ENCODE results near the gene SERPINI1. TPM values are rescaled to one million over a fixed set of nuclear protein-coding genes. Genes with fewer than 3 reads are reported as not detected.

The SERPINI1 gene
- total RNA-seq, 1 donor from 2014 or later = 10.6 TPM

DNA sequence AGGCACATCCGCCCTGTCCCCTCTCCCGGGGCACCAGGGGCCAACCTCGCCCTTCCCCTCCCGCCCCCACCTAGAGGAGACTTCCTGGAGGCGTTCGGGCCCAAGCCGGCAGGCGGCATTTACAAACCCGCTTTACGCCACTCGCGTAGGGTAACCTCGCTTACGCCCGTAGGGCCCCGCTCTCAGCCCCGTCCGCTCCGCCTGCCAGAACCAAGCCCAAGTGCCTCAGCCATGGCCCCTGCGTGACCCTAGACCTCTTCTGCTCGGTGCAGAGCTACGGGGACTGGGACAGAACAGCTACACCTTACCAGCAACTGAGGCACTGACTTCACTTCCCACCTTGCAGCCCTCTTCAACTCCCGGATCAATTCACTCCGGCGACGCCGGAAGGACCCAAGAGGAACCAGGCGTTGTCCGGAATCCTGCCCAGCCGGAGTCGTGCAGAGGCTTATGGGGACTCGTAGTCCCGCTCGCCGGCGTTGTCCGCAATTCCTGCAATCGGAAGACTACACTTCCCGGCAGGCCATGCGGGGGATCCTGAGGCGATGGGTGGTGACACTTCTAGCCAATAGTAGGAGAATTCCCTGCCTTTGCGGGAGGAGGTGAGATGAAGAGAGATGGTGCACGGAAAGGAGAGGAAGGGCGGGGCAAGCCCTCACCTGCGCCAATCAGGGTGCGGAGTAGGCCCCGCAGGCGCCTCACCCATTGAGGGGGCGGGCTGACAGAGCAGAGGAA lies 856 bp upstream of the SERPINI1 start, which contains the start of gene PDCD10:
PDCD10 (minus strand) TSS at position 395 of the 735 bp plus-strand sequence. CDS start 14,735 bp downstream, outside the sequence.
- intact Hi-C loops (cut with micrococcal nuclease) = no loop called here

GRCh38 chr3:167736264-167736787 lies 805 bp downstream of the SERPINI1 start:
- DNase-seq = no peak
- intact Hi-C loops (cut with micrococcal nuclease) = no loop called here
- peak overlapping the region; percentile 96 for H3K27ac ChIP-seq (replicated peaks)

More for the DNA sequence above, 856 bp upstream of the SERPINI1 start, which contains the start of gene PDCD10:
- H3K4me1 ChIP-seq = peaks cover 71% of the 10 kb centered on the region
- H3K4me3 ChIP-seq = peak within 1 kb of the TSS; percentile 96
- H3K27ac ChIP-seq (replicated peaks) = peak within 1 kb of the TSS; percentile 96
- H3K36me3 ChIP-seq = no peaks in the 10 kb centered on the region
- H3K27me3 ChIP-seq (ENCODE audit: low read depth) = no peaks in the 10 kb centered on the region
- peak; percentile 98 for DNase-seq
- no peaks in the 10 kb centered on the region for H3K9me3 ChIP-seq (replicated peaks)
- TF ChIP-seq CTCF (IDR thresholded peaks at IDR 0.05; ENCODE audit: borderline replicate concordance) = no peak

DNA sequence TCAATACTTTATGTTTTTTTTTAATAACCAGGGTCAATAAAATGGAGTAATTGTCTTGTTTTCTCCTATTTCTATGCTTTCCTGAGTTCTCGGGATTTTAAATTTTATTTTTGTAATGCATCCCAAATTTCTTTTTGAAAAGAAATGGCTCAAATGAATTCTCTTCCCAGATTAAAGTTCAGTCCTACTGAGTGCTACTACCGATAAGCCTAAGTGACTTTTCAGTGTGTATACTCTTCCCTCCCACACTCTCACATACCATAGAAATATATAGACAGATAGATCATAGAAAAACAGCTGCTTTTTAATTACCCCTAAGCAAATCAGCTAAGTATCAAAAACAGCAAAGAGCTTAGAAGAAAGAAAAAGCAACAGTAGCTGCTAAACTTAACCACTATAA lies 1.5 kb downstream of the SERPINI1 start:
- Histone ChIP-seq H3K9me3 (replicated peaks) (no peaks in the 10 kb centered on the region), H3K4me3 (no peak overlapping the region), H3K27ac (replicated peaks) (no peak overlapping the region), H3K4me1 (peaks cover 49% of the 10 kb centered on the region), H3K36me3 (no peaks in the 10 kb centered on the region), H3K27me3 (ENCODE audit: low read depth) (no peaks in the 10 kb centered on the region)
- DNase-seq = no peak
- intact Hi-C loops (cut with micrococcal nuclease) = no loop called here
- TF ChIP-seq CTCF (IDR thresholded peaks at IDR 0.05; ENCODE audit: borderline replicate concordance) = no peak

More at GRCh38 chr3:167736264-167736787, 805 bp downstream of the SERPINI1 start:
- Histone ChIP-seq H3K4me3 (peak overlapping the region; percentile 96), H3K4me1 (peaks cover 55% of the 10 kb centered on the region), H3K36me3 (no peaks in the 10 kb centered on the region), H3K9me3 (replicated peaks) (no peaks in the 10 kb centered on the region), H3K27me3 (ENCODE audit: low read depth) (no peaks in the 10 kb centered on the region)
- no peak for TF ChIP-seq CTCF (IDR thresholded peaks at IDR 0.05; ENCODE audit: borderline replicate concordance)

DNA sequence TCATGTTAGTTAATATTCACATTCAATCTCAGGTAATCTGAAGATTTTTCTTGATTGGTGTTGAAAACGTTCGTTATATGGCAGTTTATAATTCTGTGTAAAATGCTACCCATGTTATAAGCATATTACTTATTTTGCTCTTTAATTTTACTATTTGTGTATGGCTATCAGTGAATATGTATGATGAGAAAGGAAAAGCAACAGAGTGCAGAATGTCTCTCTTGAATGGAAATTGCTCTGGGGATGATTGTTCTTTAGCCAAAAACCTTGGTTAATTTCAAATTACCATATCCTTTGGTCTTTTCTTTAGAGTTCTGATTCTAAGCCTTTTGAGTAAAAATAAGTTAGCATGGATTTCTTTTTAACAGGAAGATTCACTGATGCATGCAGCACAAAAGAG lies 2.5 kb downstream of the SERPINI1 start:
- Histone ChIP-seq H3K4me3 (no peak overlapping the region), H3K27me3 (ENCODE audit: low read depth) (no peaks in the 10 kb centered on the region), H3K36me3 (no peaks in the 10 kb centered on the region), H3K27ac (replicated peaks) (no peak overlapping the region), H3K9me3 (replicated peaks) (no peaks in the 10 kb centered on the region), H3K4me1 (peaks cover 38% of the 10 kb centered on the region)
- intact Hi-C loops (cut with micrococcal nuclease) = no loop called here
- TF ChIP-seq CTCF (IDR thresholded peaks at IDR 0.05; ENCODE audit: borderline replicate concordance) = no peak
- DNase-seq = no peak

- Histone ChIP-seq H3K36me3 (no peaks in the 10 kb centered on the region), H3K4me1 (peaks cover 26% of the 10 kb centered on the region), H3K27me3 (ENCODE audit: low read depth) (no peaks in the 10 kb centered on the region), H3K27ac (replicated peaks) (no peak overlapping the region), H3K9me3 (replicated peaks) (no peaks in the 10 kb centered on the region), H3K4me3 (no peak overlapping the region)
- TF ChIP-seq CTCF (IDR thresholded peaks at IDR 0.05; ENCODE audit: borderline replicate concordance) = no peak
- intact Hi-C loops (cut with micrococcal nuclease) = no loop called here
- DNase-seq = no peak
Observed at GRCh38 chr3:167739190-167739810, 3.8 kb downstream of the SERPINI1 start.

Data from left ventricle myocardium inferior (tissue), 1 donor.